ENCODE results near the gene NPPB.

GRCh38 chr1:11860083-11860482 is 1.3 kb upstream of the NPPB start:
- TF ChIP-seq CTCF (IDR thresholded peaks at IDR 0.05 in 4 of 5, conservative IDR thresholded peaks at IDR 0.05 in 1 of 5) (no peak), POLR2A (IDR thresholded peaks at IDR 0.05) (no peak)
